HG02759 (cell line): ENCODE results near the gene CEP89.
"Not testable (repeated sequence)": the region's sequence is repeated elsewhere in the genome, so short reads cannot be mapped to it uniquely, and the experiment has no call there.

Source experiments
- ATAC-seq: cut with Tn5 transposase; IDR thresholded peaks from one replicate; pipeline ENCODE4 v1.9.1; 2021; ENCODE audit warnings: mild to moderate bottlenecking, moderate library complexity; ENCODE audit not compliant: unreplicated experiment

Gene CEP89

DNA sequence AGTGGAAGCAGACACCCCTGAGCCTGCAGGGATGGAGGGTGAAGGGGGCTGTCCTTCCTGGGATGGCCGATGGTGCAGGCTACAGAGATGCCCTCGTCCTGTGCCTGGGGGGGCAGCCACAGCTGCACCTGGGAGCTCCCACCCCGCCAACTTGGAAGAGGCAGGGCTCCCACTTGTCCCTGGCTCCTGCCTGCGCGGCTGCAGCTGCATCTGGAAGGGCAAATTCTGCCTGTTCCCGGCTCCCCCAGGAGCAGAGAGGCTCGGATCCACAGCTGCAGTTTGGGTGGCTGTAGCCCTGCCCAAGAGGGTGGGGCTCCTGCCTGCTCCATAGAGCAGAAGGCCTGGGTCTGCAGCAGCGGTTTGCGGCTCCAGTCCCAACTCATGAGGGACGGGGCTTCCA lies 2.2 kb downstream of the CEP89 start:
- ATAC-seq, result no peak

DNA sequence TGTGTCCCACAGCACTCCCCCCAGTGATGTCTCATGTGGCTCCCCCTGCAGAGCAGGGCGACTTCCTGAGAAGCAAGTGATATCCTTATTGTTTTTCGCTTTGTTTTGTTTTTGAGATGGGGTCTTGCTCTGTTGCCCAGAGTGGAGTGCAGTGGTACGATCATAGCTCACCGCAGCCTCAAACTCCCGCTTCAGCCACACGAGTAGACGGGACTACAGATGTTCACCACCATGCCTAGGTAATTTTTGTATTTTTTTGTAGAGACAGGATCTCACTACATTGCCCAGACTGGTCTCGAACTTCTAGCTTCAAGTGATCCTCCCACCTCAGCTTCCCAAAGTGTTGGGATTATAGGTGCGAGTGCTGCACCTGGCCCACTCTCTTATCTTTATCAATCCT lies 5.0 kb downstream of the CEP89 start:
- no peak for ATAC-seq

DNA sequence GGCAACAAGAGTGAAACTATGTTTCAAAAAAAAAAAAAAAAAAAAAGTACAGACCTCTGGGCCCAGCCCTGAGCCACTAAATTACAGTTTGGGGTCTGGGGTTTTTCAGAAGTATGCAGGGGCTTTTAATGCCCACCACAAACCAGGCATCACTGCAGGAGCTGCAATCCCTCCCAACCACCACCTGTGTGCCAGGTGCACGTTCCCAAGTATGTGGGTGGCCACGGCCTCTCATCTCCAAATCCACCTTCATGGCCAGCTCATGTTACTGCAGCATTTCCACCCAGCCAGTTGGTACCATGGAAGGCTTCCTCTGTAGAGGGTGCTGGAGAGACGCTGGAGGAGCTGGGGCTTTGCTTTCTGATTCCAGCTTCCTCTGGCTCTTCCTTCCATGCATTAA lies 26.5 kb downstream of the CEP89 start:
- ATAC-seq, result no peak

DNA sequence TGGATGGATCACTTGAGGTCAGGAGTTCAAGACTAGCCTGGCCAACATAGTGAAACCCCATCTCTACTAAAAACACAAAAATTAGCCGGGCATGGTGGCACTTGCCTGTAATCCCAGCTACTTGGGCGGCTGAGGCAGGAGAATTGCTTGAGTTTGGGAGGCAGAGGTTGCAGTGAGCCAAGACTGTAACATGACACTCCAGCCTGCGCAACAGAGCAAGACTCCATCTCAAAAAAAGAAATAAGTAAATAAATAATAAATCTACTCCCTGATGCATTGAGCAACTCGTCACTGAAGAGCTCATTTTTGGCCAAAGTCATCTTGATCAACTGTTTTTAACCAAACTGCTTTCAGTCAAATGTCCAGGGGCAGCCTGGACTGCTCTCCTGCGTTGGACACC lies 30.5 kb downstream of the CEP89 start:
- not testable (repeated sequence) for ATAC-seq

DNA sequence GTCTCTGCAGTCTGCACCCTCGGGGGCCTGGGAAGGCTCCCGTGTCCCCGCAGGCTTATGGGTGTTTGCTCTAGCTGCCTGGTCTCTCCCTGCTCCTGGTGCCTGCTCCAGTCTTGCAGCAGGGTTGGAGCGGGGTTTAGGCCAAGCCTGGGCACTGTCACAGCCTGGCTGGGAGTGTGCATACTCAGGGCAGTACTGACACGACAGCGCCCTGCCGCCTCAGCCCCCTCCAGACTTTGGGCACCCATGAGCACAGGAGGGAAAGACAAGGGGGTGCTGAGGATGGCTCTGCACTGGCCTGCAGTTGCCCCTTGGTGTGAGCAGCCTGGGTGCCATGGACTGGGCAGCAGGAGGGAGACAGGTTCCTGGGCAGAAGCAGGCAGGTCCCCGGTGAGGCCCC lies 35.7 kb downstream of the CEP89 start:
- ATAC-seq, result no peak

DNA sequence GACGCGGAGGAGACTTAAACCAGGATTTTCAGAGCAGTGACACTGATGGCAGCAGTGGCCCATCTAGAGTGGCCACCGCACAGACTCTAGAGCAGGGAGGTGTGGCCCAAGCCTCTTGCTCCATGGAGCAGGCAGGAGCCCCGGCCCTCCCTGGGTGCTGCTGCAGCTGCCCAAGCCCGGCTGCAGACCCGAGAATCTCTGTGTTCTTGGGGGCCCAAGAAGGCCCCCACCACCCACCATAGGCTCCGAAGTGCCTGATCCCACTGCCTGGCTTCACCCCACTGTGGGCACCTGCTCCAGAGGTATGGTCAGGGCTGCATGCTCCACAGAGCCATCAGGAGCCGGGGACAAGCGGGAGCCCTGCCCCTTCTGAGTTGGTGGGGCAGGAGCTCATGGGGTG lies 36.1 kb downstream of the CEP89 start:
- ATAC-seq, result no peak

DNA sequence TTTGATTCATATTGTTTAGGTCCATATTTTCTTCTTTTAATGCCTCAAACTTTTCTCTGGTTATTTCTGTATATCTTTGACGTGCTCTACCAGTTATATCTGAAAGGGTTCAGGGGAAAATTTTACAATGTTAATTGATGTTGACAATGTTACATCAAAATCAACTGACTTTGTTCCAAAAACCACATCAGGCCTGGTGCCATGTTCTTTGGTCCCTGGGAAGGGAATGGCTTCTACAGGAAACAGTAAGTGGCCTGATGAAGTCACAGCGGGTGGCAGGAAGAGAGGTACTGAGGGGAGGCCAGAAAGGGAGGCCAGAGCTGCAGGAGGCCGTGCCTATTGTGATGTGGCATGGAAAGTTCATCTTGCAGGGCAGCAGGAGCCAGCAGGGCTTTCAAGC lies 38.2 kb downstream of the CEP89 start:
- ATAC-seq, result no peak

DNA sequence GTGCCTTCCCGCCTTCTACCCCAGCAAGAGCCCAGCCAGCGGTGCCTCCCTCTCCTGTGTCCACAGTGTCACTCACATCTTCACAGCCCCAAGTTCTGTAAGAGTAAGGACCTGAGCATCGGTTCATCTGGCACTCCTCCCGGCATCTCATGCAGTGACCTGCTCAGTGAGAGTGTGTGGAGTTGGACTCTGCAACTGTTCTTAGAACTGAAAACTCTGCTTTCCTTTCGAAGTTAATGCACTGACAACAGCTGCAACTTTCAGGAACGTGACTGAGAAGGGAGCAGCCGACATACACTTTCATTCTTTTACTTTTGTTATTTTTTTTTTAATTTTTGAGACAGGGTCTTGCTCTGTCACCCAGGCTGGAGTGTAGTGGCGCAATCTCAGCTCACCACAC lies 41.2 kb downstream of the CEP89 start:
- no peak for ATAC-seq

DNA sequence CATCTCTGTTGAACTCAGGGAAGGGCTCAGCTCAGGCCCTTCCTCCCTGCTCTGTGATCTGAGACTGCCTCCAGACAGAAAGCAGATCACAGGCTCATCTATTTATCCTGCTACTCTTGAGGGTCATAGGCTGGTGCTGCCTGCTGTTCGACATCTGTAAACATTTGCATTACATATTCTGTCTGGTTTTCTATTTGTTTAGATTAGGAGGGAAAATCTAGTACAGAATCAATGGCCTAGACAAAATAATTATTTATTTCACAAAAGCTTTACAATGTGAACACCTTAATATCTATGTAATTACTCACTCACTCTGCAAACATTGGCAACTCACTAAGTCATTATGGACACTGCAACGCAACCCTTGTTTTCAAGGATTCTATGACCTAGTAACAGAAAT lies 43.0 kb downstream of the CEP89 start:
- ATAC-seq, result no peak

DNA sequence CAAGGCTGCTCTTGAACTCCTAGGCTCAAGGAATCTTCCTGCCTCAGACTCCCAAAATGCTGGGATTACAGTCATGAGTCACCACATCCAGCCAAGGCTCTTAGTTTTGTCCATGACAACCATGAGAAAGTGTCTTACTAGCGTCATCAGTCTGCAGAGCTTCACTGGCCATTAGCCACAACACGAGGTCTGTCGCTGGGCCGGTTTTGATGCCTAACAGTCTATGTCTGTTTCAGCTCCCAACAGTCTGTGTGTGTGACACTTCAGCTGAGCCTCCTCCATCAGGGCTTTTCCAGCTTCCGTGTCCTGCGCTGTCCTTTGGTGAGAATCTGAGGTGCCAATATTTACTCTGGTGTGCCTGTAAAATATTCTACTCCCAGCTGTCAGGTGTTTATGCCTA lies 47.6 kb downstream of the CEP89 start:
- no peak for ATAC-seq

DNA sequence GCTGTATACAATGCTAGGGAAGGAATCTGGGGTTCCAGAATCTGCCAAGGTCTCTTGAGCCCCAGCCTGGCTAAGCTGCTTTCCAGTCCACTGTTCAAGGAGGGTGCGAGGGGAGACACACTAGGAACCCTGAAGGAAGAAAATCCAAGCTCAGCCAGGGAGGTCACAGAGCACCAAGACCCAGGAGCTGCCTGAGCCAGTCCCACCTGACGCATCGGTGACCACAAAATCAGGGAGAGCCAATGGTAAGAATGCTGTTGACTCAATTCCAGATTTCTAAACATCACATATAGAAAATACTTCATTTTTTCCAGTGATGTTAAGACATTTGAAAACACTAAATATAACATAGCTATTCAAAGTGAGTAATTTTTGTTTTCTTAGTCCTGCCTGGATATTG lies 50.1 kb downstream of the CEP89 start:
- ATAC-seq, result no peak

DNA sequence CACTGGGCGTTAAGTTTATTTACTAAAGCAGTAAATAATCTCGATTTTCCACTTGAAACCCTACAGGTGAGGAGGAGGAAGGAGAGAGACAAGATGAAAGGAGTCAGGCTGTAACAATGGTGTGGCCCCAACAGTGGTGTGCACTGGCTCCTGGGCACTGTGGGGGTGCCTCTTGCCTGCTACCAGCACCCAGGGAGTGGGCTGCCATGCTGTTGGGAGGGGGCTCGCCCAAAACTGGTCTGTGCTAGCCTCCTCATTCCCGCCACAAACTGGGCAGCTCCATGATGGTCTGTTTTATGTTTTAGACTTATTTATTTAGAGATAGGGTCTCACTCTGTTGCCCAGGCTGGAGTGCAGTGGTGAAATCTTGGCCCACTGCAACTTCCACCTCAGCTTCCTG lies 52.4 kb downstream of the CEP89 start:
- no peak for ATAC-seq

DNA sequence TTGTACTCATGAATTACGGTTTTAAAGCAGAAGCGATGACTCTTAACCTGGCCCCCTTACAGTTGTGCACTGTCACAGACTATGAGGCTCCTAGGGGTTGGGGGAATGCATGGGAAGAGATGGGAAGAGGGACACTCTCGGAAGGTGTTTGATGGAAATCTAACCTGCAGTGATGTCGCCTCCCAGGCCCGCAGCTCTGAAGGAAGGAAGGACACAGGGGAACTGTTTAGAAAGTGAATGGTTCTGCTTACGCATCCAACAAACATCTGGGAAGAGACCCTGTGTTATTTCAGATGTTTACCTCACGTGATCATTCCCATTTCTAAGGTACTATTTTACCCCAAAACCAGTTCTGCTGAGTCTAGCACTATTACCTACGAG lies 54.2 kb downstream of the CEP89 start:
- no peak for ATAC-seq

DNA sequence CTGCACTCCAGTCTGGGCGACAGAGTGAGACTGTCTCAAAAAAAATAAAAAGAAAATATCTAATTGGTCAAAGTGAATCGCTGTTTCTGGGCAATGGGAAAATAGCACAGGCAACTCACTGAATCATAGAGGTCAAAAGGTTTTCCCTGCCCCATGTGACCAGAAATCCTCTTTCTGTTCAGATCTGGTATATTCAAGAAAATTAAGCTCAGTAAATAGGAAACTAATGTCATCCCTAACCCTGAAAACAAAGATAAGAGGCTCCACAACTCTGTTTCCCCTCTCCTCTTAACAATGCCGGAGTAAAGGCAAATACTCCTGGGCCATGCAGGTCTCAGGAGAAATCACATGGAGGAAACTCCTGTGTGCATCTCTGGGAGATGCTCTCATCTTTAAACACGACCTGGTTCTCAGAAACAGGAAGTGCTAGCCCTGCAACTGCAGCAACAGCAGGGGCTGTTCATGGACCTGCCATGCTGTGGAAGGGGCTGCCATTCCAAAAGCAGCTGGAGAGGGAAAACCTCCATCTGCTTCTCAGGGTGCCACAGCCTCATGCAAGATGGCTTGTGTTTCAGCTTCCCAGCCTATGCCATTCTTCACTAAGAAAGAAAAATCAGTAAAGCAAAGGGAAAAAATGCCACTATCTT lies 54.7 kb downstream of the CEP89 start:
- no peak for ATAC-seq

DNA sequence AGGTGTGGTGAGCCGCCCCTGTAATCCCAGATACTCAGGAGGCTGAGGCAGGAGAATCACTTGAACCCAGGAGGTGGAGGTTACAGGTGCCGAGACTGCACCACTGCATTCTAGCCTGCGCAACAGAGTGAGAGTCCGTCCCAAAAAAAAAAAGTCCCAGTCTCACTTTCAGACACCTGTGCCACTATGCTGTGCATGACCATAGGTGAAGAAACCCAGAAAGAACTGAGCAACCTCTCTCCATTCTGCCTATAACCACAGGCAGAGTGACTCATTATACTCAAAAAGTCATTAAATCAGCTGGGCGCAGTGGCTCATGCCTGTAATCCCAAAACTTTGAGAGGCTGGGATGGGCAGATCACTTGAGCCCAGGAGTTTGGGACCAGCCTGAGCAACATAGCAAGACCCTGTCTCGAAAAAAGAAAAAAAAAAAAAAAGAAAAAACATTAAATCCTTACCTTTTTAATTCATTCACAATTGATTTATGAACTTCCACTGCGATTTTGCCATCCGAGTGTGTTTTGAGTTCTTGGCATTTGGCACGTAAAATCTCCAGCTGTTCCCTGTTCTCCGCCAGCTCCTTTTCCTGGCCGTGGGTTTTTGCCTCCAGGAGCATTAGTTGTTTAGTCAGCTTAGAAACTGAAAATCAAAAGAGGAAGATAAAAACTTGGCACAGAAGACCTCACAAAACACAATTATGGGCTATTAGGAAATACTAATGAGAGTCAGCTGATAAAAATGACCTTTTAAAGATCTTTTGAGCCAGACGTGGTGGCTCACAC lies 56.7 kb downstream of the CEP89 start:
- no peak for ATAC-seq

DNA sequence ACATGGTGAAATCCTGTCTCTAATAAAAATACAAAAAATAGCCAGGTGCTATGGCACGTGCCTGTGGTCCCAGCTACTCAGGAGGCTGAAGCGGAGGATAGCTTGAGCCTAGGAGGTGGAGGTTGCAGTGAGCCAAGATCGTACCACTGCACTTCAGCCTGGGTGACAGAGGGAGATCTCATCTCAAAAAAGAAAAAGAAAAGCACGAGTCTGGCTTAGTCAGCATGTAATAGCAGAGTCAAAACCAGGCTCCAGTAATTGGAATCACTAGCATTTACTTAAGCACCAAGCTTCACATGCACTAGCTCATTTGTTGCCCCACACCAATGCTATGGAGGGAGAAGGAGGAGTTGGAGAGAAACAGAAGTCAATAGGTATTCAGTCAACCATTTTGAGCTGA lies 60.3 kb downstream of the CEP89 start:
- ATAC-seq, result no peak

DNA sequence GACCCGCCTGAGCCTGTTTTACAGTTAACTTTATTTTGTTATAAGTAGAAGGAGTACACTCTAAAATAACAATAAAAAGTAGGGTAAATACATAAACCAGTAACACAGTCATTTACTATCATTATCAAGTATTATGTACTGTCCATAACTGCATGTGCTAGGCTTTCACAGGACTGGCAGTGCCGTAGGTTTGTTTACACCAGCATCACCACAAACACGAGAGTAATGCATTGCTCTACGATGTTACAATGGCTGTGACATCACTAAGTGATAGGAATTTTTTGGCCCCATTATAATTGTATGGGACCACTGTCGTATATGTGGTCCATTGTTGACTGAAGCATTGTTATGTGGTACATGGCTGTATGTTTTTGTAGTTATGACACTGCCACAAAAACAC lies 60.9 kb downstream of the CEP89 start:
- no peak for ATAC-seq

DNA sequence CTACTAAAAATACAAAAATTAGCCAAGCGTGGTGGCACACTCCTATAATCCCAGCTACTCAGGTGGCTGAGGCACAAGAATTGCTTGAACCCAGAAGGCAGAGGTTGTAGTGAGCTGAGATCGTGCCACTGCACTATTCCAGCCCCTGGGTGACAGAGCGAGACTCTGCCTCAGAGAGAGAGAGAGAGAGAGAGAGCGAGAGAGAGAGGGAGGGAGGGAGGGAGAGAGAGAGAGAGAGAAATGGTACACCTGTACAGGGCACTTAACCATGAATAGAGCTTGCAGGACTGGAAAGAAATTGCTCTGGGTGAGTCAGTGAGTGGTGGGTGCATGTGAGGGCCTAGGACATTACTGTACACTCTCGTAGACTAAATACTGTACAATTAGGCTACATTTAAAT lies 61.7 kb downstream of the CEP89 start:
- ATAC-seq, result no peak

DNA sequence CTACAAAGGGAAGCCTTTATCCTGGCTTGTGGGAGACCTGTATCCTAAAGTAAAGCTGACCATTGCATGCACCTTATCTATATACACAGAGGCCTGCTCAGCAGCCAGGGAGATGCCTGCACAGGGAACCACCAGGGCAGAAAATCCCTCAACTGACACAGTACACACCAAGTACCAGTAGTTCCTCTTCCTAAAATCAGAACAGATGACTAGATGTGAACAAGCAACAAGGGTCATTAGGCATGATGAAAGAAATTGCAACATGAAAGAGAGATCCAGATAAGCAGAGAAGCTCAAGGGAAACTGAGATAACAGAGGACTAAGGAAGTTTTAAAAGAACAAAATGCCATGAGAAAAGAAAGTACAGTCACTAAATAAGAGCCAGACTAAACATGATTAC lies 62.5 kb downstream of the CEP89 start:
- ATAC-seq, result no peak

DNA sequence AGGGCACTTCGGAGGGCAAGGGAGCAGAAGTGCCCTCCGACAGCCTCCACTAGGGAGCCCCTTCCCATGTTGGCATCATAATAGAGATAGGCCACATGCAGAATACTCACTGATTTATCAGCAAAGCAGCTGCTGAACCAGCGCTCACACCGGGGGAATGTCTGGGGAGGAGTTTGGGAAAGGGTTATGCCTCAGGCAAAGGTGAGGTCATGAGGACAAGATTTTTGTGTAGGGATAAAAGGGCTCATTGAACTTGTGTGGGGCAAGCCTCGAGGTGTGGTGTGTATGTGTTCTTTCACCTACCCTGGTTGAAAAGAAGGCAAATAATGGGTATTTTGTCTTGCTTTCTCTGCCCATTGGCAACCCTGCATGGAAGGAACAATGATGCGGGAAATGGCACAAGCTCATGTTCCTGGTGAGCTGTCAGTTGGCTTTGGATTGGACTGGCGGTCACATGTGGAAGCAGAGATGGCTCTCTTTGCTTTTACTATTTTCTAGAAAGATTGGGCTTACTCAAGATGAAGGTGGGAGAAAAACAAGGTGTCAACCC lies 63.0 kb downstream of the CEP89 start:
- ATAC-seq, result no peak

DNA sequence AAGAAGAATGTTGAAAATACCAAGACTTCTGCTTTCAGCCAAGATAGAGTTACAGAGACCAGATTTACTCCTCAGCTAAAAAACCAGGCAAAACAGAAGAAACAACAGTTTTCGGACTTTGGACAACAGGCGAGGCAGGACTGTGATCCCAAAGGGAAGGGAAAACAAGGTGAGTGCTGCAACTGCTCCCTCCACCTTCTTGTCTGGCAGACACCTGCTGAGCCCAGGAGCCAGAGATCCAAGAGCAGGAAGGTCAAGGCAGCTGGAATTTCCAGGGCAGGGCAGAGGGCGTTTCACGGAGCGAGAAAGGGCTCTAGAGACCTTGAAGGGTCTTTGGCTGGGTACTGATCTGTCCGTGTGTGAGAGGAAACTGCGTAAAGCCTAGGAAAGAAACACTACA lies 69.3 kb downstream of the CEP89 start:
- ATAC-seq, result no peak

DNA sequence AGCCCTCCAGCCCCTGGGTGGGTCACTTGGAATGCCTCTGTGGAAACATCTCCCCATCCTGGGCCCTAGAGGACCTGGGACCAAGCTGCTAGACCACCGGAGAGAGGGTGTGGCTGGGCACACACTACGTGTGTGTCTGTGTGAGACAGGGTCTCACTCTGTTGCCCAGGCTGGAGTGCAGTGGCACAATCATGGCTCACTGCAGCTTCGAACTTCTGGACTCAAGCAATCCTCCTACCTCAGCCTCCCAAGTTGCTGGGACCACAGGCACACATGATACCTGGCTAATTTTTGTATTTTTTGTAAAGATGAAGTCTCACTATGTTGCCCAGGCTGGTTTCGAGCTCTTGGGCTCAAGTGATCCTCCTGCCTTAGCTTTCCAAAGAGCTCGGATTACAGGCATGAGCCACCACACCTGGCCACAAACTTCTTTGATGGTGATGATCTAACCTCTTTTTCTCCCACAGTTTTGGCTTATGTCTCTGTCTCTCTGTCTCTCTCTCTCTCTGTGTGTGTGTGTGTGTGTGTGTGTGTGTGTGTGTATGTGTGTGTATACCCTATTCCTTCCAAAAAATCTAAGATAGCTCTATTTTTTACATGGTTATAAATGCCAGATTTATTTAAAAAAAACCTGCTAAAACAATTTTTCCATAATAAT lies 70.1 kb downstream of the CEP89 start:
- no peak for ATAC-seq
